ENCODE data around the gene TXLNG. TPM values are rescaled to one million over a fixed set of nuclear protein-coding genes. Genes with fewer than 3 reads are reported as not detected.

TXLNG gene
- total and polyA plus RNA-seq, 2 of the 13 experiments (the other 11 are each of a cell fraction or from before 2014, with no cell fraction given): 13.1 to 15.5 TPM

DNA sequence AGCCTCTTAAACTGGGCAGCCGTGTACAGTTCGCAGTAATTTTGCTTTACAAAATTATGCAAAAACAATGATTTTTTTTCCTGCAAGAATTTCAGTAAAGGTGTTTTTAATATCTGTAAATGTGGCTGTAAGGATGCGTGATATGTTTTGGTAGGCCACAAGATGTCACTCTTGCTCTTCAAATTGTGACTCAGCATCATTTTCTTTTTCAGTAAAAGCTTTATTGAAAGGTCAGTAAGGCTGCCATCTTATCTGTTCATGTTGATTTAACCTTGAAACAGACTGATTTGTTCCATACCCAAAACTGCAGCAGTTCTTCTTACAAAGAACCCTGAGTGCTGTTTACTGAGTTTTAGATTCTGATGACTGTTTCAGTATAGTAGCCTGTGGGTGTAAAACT, 39.9 kb downstream of the TXLNG start (continued):
- peak; percentile 28; the same call in 1 of the 2 replicates for TF ChIP-seq PAXIP1 (CRISPR knock-in tag; conservative IDR thresholded peaks at IDR 0.05)
- TF ChIP-seq, protein P1, sequence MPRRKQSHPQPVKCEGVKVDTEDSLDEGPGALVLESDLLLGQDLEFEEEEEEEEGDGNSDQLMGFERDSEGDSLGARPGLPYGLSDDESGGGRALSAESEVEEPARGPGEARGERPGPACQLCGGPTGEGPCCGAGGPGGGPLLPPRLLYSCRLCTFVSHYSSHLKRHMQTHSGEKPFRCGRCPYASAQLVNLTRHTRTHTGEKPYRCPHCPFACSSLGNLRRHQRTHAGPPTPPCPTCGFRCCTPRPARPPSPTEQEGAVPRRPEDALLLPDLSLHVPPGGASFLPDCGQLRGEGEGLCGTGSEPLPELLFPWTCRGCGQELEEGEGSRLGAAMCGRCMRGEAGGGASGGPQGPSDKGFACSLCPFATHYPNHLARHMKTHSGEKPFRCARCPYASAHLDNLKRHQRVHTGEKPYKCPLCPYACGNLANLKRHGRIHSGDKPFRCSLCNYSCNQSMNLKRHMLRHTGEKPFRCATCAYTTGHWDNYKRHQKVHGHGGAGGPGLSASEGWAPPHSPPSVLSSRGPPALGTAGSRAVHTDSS (CRISPR knock-in tag; conservative IDR thresholded peaks at IDR 0.05): no peak
- TF ChIP-seq ZFAT (CRISPR knock-in tag; conservative IDR thresholded peaks at IDR 0.05): no peak
- no peak for TF ChIP-seq SOX6 (IDR thresholded peaks at IDR 0.05)
- TF ChIP-seq SOX6 (CRISPR knock-in tag; IDR thresholded peaks at IDR 0.05): peak; percentile 21; the same call in 1 of the 2 replicates
- TF ChIP-seq, protein P2, sequence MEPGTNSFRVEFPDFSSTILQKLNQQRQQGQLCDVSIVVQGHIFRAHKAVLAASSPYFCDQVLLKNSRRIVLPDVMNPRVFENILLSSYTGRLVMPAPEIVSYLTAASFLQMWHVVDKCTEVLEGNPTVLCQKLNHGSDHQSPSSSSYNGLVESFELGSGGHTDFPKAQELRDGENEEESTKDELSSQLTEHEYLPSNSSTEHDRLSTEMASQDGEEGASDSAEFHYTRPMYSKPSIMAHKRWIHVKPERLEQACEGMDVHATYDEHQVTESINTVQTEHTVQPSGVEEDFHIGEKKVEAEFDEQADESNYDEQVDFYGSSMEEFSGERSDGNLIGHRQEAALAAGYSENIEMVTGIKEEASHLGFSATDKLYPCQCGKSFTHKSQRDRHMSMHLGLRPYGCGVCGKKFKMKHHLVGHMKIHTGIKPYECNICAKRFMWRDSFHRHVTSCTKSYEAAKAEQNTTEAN (CRISPR knock-in tag; conservative IDR thresholded peaks at IDR 0.05): no peak
- TF ChIP-seq, protein P3, sequence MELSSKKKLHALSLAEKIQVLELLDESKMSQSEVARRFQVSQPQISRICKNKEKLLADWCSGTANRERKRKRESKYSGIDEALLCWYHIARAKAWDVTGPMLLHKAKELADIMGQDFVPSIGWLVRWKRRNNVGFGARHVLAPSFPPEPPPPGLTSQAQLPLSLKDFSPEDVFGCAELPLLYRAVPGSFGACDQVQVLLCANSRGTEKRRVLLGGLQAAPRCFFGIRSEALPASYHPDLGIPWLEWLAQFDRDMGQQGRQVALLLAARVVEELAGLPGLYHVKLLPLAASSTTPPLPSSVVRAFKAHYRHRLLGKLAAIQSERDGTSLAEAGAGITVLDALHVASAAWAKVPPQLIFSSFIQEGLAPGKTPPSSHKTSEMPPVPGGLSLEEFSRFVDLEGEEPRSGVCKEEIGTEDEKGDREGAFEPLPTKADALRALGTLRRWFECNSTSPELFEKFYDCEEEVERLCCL (CRISPR knock-in tag; IDR thresholded peaks at IDR 0.05; ENCODE audit: borderline replicate concordance): no peak
- TF ChIP-seq MBD4 (IDR thresholded peaks at IDR 0.05; ENCODE audit: borderline replicate concordance, low read length): no peak
- TF ChIP-seq, protein P4, sequence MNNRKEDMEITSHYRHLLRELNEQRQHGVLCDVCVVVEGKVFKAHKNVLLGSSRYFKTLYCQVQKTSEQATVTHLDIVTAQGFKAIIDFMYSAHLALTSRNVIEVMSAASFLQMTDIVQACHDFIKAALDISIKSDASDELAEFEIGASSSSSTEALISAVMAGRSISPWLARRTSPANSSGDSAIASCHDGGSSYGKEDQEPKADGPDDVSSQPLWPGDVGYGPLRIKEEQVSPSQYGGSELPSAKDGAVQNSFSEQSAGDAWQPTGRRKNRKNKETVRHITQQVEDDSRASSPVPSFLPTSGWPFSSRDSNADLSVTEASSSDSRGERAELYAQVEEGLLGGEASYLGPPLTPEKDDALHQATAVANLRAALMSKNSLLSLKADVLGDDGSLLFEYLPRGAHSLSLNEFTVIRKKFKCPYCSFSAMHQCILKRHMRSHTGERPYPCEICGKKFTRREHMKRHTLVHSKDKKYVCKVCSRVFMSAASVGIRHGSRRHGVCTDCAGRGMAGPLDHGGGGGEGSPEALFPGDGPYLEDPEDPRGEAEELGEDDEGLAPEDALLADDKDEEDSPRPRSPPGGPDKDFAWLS (CRISPR knock-in tag; IDR thresholded peaks at IDR 0.05; ENCODE audit: borderline replicate concordance): no peak
- TF ChIP-seq DRAP1 (CRISPR knock-in tag; IDR thresholded peaks at IDR 0.05): no peak
- no peak for TF ChIP-seq ZNF564 (CRISPR knock-in tag; IDR thresholded peaks at IDR 0.05)
- no peak for TF ChIP-seq FLYWCH1 (CRISPR knock-in tag; IDR thresholded peaks at IDR 0.05)
- TF ChIP-seq SAP130 (CRISPR knock-in tag; IDR thresholded peaks at IDR 0.05; ENCODE audit: low read depth): peak; percentile 40
- no peak for TF ChIP-seq ZNF770 (CRISPR knock-in tag; IDR thresholded peaks at IDR 0.05)
- no peak for TF ChIP-seq KLF9 (CRISPR knock-in tag; IDR thresholded peaks at IDR 0.05; ENCODE audit: low read depth)
- TF ChIP-seq NFE2 (CRISPR knock-in tag; IDR thresholded peaks at IDR 0.05): 0 out of 2 replicates have a peak, but pooled peaks have one; percentile 66
